Astrocyte (in vitro differentiated cells and primary cell): ENCODE results near the gene BMPER.

Experiments
- CTCF ChIP-seq: IDR thresholded peaks from 2 replicates; pipeline ENCODE4 v1.5.1; 2011; ENCODE audit warnings: low read depth, mild to moderate bottlenecking, inconsistent platforms, low read length, moderate library complexity; ENCODE audit not compliant: insufficient read depth
- EZH2 ChIP-seq: IDR thresholded peaks from 2 replicates; pipeline ENCODE4 v1.6.1; 2012; ENCODE audit warnings: mild to moderate bottlenecking, low read length, inconsistent platforms; ENCODE audit not compliant: insufficient read depth

GRCh38 chr7:34025600-34025999, 120.3 kb downstream of the BMPER start:
- no peak for TF ChIP-seq CTCF
- no peak for TF ChIP-seq EZH2
